COLO668 (cell line): ENCODE measurements around the gene C9orf43.
"Not testable (repeated sequence)": the region's sequence is repeated elsewhere in the genome, so short reads cannot be mapped to it uniquely, and the experiment has no call there.

Source experiments
- DNase-seq: peaks from one replicate; lab custom pipeline; 2025; ENCODE audit not compliant: unreplicated experiment; lab: John Stamatoyannopoulos, UW

The C9orf43 gene

DNA sequence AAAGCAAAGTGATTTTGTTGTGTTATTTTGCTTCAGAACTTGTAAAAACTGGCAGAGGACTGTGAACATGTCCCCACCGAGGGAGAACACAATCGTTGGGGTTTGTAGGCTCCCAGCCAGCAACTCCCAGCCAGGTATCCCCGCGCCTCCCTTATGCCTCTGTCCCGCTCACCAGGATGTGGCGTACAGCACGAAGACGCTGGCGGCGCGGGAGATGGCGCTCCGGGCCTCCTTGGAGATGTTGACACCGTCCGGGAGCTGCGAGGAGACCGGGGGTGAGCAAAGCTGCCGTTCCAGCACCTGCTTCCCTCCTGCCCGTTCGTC lies 702 bp upstream of the C9orf43 start:
- DNase-seq = no peak

DNA sequence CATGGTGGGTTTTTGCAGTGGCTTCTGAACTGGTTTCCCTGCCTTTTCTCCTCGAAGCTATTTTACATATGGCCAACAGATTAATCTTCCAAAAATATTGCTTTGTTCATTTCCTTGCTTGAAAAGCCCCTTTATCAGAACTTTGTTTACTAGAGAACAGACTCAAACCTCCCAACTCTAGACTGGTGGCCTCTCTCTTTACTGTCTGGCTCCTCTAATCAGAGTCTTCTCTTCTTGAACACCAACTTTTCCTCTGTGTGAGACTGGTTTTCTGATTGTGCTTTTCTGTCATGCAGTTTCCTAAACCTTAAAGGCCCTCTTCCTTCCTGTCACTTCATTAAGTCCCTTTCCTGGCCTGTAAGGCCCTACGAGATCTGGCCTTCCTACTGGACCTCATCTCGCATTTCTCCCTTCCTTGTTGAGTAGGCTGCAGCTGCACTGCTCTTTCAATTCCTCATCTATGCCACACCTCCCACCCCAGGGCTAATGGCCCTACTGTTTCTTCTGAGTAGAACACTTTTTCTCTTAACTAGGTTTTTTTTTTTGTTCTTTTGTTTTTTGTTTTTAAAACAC lies 5.7 kb downstream of the C9orf43 start:
- DNase-seq = no peak

DNA sequence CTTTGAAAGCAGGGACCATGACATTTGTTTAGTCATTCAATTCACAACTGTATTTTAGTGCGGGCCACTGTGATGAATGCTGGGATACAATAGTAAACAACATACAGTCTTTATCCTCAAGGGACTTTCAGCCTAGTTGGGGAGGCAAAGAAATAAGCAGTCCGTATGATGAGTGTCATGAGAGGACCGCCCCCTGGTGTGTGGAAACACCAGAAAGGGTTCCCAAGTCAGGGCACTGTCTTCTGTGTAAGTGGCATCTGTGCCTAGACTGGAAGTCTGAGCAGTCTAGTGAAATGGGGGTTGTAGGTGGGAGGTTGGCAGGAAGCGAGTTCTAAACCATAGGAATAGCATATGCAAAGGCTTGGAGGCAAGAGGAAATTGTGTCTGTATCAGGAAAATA lies 6.8 kb downstream of the C9orf43 start:
- DNase-seq = no peak

DNA sequence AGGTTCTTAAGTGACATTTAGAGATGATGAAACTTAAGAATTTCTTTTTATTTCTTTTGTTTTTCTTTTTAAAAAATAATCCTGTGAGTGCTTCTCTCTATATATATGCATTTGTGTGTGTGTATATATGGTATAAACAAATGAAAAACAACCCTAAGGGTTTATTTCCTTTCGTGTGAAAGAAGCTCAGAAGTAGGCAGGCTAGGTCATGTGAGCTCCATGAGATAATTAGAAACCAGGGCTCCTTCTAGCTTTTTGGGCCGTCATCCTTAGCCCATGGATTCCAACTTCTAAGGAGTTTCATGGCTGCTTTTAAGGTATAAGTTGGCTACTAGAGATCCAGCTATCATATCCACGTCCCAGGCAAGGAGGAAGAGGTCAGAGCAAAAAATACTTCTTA lies 11.2 kb downstream of the C9orf43 start:
- DNase-seq = no peak

DNA sequence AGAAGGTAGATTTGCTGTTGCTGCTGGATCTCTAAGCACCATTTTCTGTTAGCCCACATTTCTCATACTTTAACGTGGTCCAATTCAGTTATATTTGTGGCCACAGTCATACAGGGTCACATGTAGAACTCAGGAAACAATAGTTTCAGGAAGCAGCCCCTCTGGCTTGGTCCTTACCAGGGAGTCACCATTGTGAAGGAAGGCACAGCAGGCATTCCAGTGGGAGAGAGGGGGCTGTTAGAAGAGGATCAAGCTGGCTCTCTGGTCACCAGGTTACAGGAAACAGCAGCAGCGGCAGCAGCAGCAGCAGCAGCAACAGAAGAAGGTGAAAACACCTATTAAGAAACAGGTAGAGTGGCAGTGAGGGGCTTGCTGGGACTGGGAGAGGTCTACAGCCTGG lies 14.5 kb downstream of the C9orf43 start:
- DNase-seq = no peak

DNA sequence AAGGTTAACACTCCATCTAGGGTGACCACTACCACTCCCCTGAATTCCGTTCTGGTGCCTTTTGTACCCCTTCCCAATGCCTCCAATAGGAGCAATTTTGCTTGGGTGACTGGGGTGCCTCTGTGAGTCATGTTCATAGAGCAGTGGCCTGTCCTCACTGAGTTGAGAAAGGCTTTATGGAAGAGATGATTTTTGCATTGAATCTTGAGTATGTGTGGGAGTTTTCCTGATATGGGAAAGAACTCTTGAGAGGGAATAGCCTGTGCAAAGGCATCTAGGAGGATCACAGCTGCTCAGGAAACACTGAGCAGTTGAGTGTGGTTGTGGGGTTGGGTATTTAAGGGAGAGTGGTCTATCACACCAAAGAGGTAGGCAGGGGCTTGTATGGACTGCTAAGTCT lies 16.2 kb downstream of the C9orf43 start:
- no peak for DNase-seq

DNA sequence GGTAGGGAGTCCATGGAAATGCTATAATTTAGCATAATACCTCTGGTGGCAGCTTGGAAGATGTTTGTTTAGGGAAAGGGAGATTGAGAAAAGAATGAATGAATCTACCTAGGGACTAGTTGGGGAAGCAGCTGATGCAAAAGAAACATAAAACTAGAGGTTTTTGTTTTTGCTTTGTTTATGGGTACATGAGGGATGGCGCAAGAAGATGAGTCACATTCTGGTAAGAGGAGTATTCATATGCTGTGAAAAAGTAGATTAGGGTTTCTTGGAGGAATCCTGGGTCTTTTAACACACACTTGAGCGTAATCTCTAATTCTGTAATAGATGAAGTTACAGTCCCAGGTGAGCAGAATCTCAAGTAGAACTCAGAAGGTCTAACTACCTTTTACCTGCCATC lies 17.1 kb downstream of the C9orf43 start:
- DNase-seq = no peak

DNA sequence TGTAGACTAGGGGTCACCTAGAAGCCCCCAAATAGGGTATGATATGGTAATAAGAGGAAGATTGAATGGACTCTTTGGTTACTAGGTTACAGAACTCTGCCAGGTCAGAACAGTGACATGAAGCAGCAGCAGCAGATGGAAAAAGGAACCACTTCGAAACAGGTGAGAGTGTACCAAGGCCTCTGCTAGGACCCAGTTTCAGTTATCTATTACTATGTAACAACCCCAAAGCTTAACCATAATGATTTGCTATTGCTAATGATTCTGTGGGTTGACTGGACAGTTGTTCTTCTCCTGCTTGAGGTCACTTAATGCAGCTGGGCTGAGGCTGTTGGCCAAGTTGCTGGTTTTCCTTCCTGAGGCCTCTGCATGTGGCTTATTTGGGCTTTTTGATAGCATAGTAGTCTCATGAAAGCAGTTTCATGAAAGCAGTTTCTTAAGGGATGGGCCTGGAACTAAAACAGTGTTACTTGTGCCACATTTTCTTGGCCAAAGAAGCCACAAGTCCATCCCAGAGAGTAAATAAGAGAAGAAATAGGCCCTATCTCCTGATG lies 17.6 kb downstream of the C9orf43 start:
- no peak for DNase-seq

DNA sequence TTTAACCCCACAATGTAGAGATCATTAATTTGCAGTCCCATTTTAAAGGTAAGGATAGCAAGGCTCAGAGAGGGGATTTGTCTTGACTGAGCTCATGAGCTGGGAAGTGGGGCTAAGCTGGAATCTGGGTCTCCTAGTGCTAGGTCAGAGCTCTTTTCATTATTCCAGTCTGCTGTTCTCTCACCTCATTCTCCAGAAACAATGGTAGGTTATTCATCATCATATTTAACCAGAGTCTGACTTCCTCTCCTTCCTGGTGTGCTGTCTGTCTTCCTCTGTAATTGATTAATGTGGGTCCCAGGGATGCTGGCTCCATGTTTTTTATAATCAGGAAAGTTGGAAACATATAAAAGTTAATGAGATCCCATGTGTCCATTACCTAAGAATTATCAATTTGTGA lies 20.6 kb downstream of the C9orf43 start:
- no peak for DNase-seq

DNA sequence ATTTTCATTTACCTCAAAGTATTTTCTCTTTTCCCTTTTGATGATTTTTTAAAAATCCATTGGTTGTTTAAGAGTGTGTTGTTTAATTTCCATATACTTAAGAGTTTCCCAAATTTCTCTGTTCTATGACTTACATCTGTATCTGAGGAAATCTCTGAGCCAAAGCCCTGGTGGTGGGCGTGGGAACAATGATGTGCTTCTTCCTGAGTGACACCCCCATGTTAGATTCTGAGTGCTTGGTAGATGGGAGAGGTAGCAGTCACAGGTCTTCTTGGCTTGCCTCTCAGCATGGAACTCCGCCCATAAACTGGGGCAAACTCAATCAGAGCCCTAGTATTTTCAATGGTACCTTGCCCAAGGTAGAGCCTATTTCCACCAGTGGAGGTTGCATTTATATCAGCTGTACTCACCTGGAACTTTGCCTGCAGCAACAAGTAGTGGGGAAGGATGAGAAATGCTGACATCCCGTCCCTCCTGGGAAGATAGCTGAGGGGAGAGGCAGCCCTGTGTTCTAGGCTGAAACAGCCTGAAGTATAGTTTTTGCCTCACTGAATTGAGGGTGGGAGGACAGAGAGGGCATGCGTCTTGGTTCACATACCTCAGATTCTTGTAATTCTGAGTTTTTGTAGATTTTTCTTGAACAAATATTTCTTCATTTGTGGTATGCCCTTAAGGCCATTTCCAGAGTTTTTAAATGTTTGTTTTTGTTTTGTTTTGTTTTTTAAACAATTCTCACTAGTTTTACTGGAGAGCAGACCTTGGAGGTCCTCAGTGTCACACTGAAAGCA lies 26.4 kb downstream of the C9orf43 start:
- no peak for DNase-seq

DNA sequence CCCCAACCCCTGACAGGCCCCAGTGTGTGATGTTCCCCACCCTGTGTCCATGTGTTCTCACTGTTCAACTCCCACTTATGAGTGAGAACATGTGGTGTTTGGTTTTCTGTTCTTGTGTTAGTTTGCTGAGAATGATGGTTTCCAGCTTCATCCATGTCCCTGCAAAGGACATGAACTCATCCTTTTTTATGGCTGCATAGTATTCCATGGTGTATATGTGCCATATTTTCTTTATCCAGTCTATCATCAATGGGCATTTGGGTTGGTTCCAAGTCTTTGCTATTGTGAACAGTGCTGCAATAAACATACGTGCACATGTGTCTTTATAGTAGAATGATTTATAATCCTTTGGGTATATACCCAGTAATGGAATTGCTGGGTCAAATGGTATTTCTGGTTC lies 27.2 kb downstream of the C9orf43 start:
- DNase-seq = not testable (repeated sequence)

DNA sequence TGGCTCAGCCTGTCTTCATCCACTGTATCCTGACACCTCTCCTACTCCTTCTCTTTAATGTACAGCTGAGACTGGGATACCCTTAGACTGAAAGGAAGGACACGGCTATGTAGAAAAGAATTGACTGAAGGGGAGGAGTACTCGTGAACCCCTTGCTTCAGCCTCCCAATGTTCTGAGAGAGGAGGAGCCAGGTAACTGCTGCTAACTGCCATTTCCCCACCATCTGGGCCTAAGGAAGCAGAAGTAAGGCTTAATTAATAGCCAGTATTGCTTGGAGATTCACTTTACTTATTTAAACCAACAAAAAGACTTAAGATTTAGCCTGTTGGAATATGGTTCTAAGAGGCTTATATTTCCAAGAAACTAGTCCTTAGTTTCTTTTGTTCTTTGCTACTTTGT lies 34.2 kb downstream of the C9orf43 start:
- no peak for DNase-seq

DNA sequence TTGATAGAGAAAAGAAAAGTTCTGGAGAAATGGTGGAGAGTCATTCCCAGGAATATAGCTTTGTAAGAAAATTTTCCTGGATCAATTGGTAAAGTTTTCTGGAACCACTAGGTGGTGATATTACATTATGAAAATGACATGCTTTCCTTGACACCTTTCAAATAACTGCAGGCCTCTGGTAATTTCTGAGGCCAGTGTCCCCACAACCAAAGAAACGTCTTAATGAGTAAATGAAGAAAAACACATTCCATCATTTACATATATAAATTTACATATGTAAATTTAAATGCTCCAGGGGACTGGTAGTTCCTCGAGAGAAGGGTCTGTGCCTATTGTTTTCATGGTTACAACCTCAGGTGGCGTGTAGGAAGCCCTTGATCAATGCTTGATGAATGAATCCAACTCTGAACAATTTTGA lies 35.8 kb downstream of the C9orf43 start:
- DNase-seq = no peak

DNA sequence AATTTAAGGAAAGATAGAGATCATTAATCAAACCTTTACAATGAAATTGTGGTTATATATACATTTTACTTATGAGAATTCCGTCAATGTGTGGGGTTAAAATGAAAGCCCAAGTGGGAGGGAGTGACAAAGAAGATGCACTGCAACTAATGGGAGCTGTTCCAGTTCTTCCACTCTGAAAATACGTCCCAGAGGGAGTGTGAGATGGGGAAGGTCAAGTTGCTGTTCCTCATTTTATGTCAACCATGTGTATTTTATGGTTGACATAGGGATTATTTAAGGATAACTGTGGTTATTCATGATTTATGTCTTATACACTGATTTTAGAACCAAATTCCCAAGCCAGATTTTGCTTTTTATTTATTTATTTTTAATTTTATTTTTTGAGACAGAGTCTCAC lies 38.8 kb downstream of the C9orf43 start:
- DNase-seq = no peak

DNA sequence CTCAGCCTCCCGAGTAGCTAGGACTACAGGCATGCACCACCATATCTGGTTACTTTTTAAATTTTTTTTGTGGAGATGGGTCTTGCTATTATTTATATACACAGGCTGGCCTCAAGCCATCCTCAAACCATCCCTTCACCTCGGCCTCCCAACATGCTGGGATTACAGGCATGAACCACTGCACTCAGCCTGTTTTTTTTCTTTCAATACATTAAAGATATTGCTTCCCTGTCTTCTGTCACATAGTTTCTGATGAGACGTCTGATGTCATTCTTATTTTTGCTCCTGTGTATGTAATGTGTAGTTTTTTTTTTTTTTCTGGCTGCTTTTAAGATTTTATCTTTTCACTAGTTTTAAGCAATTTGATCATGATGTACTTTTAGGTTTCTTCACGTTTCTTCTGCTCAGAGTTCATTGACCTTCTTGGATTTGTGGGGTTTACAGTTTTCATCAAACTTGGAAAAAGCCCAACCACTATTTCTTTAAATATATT lies 41.6 kb downstream of the C9orf43 start:
- no peak for DNase-seq

DNA sequence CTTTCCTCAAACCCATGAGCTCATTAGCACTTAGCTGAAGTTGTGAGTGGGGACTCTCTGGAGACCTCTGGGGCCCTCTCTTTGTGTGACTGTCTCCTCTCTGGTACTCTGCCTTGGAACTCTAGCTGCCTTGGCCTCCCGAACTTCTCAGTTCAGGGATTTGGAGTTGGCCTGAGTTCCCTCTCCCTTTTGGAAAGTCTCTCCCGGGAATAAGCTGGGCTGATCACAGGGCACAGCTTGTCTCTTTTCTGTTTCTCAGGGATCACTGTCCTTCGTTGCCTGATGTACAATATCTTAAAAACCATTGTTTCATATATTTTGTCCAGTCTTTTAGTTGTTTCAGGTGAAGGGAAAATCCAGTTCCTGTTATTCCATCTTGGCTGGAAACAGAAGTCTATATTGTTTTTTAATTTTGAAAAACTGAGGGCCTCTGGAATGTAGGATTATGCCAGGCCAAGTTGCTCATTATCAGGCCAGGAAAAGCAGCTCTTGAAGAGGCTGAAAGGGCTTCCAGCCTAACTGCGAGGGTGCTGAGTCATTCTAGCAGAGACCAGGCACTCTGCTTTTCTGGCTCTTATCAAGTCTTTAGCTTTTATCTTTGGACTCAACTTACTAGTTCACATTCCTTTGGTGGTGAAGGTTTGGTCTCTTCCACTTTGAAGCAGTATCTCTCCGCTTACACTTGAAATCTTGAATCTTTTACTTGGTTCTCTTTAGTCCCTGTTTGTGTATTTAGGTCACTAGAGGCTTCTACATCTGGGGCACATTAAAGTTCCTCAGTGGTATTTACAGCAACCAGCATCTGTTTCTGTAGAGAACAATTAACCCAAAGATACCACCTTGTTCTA lies 44.6 kb downstream of the C9orf43 start:
- no peak for DNase-seq

DNA sequence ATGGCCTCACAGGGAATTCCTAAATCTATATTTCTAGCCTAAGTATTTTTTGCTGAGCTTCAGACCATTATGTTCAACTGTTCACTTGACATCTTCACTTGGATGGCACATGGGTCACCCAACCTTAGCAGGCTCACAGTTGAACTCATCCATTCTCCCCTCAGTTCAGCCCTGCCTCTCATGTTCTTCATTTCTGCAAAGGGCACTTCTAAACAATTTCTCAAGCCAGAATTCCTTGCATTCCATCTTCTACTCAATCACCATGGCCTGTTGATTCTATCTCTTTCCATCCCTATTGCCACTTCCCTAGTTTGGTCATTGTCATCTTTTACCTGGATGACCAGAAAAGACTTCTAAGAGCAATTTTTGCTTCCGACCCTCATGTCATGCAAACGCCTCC lies 45.7 kb downstream of the C9orf43 start:
- no peak for DNase-seq

DNA sequence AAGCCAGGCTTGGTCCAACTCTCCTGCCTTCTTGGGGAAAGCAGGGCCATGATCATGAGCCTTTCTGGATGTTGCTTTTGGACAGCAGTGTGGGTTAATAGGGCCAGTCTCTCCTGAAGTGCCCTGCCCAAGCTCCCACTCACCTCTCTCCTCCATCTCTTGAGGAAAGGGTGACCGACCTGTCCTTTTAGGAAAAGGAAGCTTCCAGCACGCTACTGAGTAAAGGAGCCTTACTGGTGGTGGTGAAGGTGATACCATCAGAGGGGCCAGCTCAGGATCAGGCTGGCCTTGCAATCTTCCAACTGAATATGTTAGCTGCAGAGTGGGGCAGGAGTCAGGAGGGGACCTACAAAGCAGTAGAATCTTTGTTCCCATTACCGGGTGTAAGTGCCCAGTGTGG lies 50.7 kb downstream of the C9orf43 start:
- no peak for DNase-seq

DNA sequence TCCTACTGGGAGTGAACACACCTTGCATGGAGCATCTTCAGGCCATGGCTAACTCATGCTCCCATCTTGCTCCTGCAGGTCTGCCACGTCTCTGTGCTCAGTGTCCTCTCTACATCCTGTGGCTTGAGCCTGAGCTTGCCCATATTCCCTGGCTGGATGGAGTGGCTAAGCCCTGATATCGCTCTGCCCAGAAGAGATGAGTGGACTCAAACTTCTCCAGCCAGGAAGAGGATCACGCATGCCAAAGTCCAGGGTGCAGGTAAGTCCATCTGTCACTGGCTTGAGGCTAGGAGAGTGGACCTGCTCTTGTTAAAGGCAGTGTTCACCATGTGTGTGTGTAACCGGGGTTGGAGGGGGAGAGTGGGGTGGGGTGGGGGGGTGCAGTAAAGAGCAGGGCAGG lies 51.4 kb downstream of the C9orf43 start:
- no peak for DNase-seq

DNA sequence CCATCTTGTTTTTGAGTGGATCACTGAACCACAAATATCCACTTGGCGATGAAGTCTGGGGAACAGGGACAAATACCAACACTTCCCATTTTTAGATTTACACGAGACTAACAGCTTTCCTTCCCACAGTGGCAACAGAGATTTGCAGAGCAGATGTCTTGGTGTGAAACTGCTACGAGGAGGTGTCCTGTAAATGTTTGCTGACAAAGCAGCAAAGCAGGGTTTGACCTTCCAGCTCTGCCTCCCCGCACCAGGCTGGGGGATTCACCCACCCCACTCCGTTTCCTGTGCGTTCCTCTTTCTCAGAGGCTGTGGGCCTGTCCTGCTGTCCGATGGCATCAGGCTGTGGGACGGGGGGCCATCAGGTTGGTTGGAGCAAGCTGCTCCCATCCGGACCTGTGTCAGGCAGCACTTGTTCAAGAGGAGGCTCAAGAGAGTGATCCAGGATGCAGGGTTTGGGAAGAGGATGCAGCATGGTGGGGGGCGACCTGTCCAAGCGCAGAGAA lies 52.3 kb downstream of the C9orf43 start:
- DNase-seq = peak; percentile 20

DNA sequence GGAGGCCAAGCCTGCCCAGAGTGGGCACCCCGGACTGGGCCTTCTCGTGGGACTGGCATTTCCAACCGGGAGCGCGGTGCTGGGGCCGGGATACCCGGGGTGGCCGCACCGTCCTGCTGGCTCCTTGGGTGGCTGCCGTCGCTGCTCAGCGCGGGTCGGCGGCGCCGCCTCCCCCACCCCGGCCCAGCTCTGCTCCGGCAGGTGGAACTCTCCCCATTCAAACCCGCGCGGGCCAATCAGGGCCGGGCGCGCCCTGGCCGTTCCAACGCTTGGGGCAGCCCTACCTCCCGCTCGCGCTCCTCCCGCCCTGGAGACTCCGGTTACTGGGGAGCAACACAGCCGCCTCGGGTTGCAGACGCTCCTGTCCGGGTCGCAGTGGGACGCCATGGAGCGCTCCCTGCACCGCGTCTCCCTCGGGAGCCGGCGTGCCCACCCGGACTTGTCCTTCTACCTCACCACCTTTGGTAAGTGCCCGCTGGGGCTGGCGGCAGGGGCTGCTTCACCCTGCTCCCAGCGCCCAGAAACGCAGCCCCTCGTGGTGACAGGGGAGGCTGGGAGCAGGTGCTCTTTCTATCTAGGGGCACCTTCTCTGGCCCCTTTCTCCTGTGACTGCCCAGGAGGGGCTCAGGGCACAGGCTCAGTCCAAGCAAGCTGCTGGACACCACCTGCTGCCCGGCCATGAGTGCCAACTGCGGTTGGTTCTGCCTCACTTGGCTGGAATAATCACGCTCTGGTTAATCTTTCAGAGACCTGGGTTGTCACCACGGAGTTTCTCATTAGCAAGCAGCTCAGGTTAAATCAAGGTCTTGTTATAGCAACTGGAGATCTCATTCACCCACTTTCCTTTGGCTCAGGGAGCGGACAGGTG lies 53.1 kb downstream of the C9orf43 start, which contains the start of gene RGS3:
Gene RGS3 (plus strand): TSS at position 310 of the 868 bp plus-strand sequence. CDS start 76 bp downstream, at position 386.
- peak; percentile 96 for DNase-seq
